Endothelial cell of umbilical vein (primary cell): ENCODE measurements around the gene TRMT1. TPM values are rescaled to one million over a fixed set of nuclear protein-coding genes. Genes with fewer than 3 reads are reported as not detected.

Experiments
- BruUV-seq: library from RNA; stranded (reverse); fragments of 400-500 nt; replicated peaks from 2 replicates; lab custom pipeline; 2021; lab: Mats Ljungman, UMichigan
- CTCF ChIA-PET: fragments of 300-600, 350-600 bp; sonication (Branson Sonifier 250); formaldehyde crosslinking; loops from one replicate; lab custom pipeline; 2021; ENCODE audit warnings: antibody characterized with exemption, inconsistent platforms; lab: Charles Lee
- POLR2A ChIA-PET: fragments of 300-600, 350-600 bp; sonication (Branson Sonifier 250); formaldehyde crosslinking; loops from one replicate; lab custom pipeline; 2021; ENCODE audit warnings: antibody characterized with exemption, inconsistent platforms; lab: Charles Lee
- DNase-seq: peaks from one replicate; pipeline ENCODE4 v3.0.0-alpha.2; 2011; ENCODE audit warnings: low read depth, low spot score
- FAIRE-seq: peaks from 2 replicates; lab custom pipeline; 2011; peaks lifted over from hg19 to GRCh38; lab: Jason Lieb, UNC
- H2AFZ ChIP-seq: 2 replicates; pipeline ENCODE4 v1.6.0; 2012; ENCODE audit warnings: low read depth, low read length, control low read depth, inconsistent platforms
- H3K27ac ChIP-seq: 2 replicates; pipeline ENCODE4 v1.5.1; 2011; ENCODE audit warnings: low read depth, mild to moderate bottlenecking, control low read depth, low read length, moderate library complexity; ENCODE audit not compliant: insufficient read depth
- H3K27me3 ChIP-seq, 2 experiments: 2 replicates each; pipeline versions ENCODE4 v1.6.0 to v1.6.1; 2011; ENCODE audit warnings: low read length in 2 of 2, mixed read lengths in 1 of 2; ENCODE audit not compliant: control insufficient read depth in 2 of 2, insufficient read depth in 2 of 2
- H3K36me3 ChIP-seq, 2 experiments: 2 replicates in 1 of 2; 3 replicates in 1 of 2; pipeline ENCODE4 v1.5.1; 2011; ENCODE audit warnings: low read length in 2 of 2, mild to moderate bottlenecking in 1 of 2, moderate library complexity in 1 of 2; ENCODE audit not compliant: control insufficient read depth in 2 of 2, insufficient read depth in 2 of 2; ENCODE audit errors: extremely low read depth in 1 of 2
- H3K4me1 ChIP-seq: 3 replicates; pipeline ENCODE4 v1.5.1; 2011; ENCODE audit warnings: mild to moderate bottlenecking, low read length; ENCODE audit not compliant: control insufficient read depth, insufficient read depth; ENCODE audit errors: extremely low read depth
- H3K4me2 ChIP-seq: 2 replicates; pipeline ENCODE4 v1.6.1; 2011; ENCODE audit warnings: low read length, control low read depth, mixed read lengths; ENCODE audit not compliant: insufficient read depth
- H3K4me3 ChIP-seq, 3 experiments: fragments of 200-600 bp in 1 of 3; sonication (generic), shearing (Covaris generic) in 1 of 3; replicated peaks in 1 of 3; 2 replicates each; pipeline ENCODE4 v1.5.1; 2011 to 2016; ENCODE audit warnings: control low read depth in 3 of 3, low read length in 3 of 3, mild to moderate bottlenecking in 2 of 3, inconsistent platforms in 1 of 3, low read depth in 1 of 3, moderate library complexity in 1 of 3; ENCODE audit not compliant: insufficient read depth in 1 of 3
- H3K79me2 ChIP-seq: 2 replicates; pipeline ENCODE4 v1.6.0; 2012; ENCODE audit warnings: low read length, inconsistent platforms; ENCODE audit not compliant: control insufficient read depth, insufficient read depth
- H3K9ac ChIP-seq: replicated peaks from 2 replicates; pipeline ENCODE3; 2011; ENCODE audit warnings: low read length, control low read depth; ENCODE audit not compliant: insufficient read depth; ENCODE audit errors: extremely low read depth
- H3K9me1 ChIP-seq: replicated peaks from 3 replicates; pipeline ENCODE4 v1.6.0; 2011; ENCODE audit warnings: mild to moderate bottlenecking, low read length; ENCODE audit not compliant: control insufficient read depth, insufficient read depth; ENCODE audit errors: extremely low read depth
- H3K9me3 ChIP-seq: replicated peaks from 2 replicates; pipeline ENCODE4 v1.5.1; 2012; ENCODE audit warnings: low read length, inconsistent platforms; ENCODE audit not compliant: control insufficient read depth, insufficient read depth
- H4K20me1 ChIP-seq: replicated peaks from 2 replicates; pipeline ENCODE3; 2011; ENCODE audit warnings: mild to moderate bottlenecking, low read length; ENCODE audit not compliant: control insufficient read depth, insufficient read depth; ENCODE audit errors: extremely low read depth
- CTCF ChIP-seq, 2 donors: IDR thresholded peaks; 1 replicate in 1 of 2; 2 replicates in 1 of 2; pipeline ENCODE4 v1.5.1; 2011; ENCODE audit warnings: low read length in 2 of 2, mild to moderate bottlenecking in 2 of 2, moderate library complexity in 2 of 2, control low read depth in 1 of 2, inconsistent platforms in 1 of 2, low read depth in 1 of 2; ENCODE audit not compliant: insufficient read depth in 1 of 2; ENCODE audit errors: extremely low read depth in 1 of 2
- EZH2 ChIP-seq: IDR thresholded peaks from 2 replicates; pipeline ENCODE4 v1.6.1; 2012; ENCODE audit warnings: borderline replicate concordance, low read depth, mild to moderate bottlenecking, moderate library complexity, low read length, inconsistent platforms; ENCODE audit not compliant: severe bottlenecking
- FOS ChIP-seq: IDR thresholded peaks from 2 replicates; pipeline ENCODE4 v1.6.1; 2011; ENCODE audit warnings: mild to moderate bottlenecking, low read length, moderate library complexity, borderline replicate concordance; ENCODE audit not compliant: insufficient read depth
- GATA2 ChIP-seq: IDR thresholded peaks from 2 replicates; pipeline ENCODE4 v1.7.0; 2011; ENCODE audit warnings: low read depth, mild to moderate bottlenecking, moderate library complexity, mixed read lengths, low read length; ENCODE audit not compliant: insufficient read length, insufficient read depth
- JUN ChIP-seq: IDR thresholded peaks from 2 replicates; pipeline ENCODE4 v1.6.1; 2011; ENCODE audit warnings: borderline replicate concordance, low read depth; ENCODE audit not compliant: insufficient read length, insufficient read depth
- MAX ChIP-seq: IDR thresholded peaks from 2 replicates; pipeline ENCODE4 v1.6.1; 2011; ENCODE audit not compliant: insufficient read depth, insufficient read length
- MYC ChIP-seq: IDR thresholded peaks from one replicate; pipeline ENCODE4 v1.6.1; 2011; ENCODE audit warnings: mild to moderate bottlenecking, low read depth, low read length
- POLR2A ChIP-seq: IDR thresholded peaks from 2 replicates; pipeline ENCODE4 v1.6.1; 2012; ENCODE audit warnings: low read depth, mild to moderate bottlenecking, control low read depth, low read length
- POLR2AphosphoS5 ChIP-seq: IDR thresholded peaks from 2 replicates; pipeline ENCODE4 v1.6.1; 2012; ENCODE audit warnings: low read depth, mild to moderate bottlenecking, control low read depth, low read length, moderate library complexity; ENCODE audit not compliant: insufficient read depth
- dilution Hi-C: fragments of 300-500 bp; cut with MboI; formaldehyde crosslinking; loops from one replicate; pipeline ENCODE4 v1.15.0; 2019; ENCODE audit warnings: low sequenced_read_pairs; ENCODE audit not compliant: extremely low pct_ligation_motif_present
- intact Hi-C: fragments of 100-400 bp; cut with micrococcal nuclease; formaldehyde crosslinking; loops from one replicate; pipeline ENCODE4 v1.10.0; 2022
- polyA plus RNA-seq, 4 experiments: library from polyadenylated mRNA; depleted of rRNA in 3 of 4; stranded (reverse) in 3 of 4; unstranded in 1 of 4; fragments of >200 nt; gene quantifications; 2 replicates each; pipeline versions ENCODE4 v1.2.1 to v1.2.3, GENCODE V29; 2011 to 2012; ENCODE audit warnings: missing spikeins in 1 of 4
- total RNA-seq: library from RNA; stranded (reverse); gene quantifications from 2 replicates; pipeline ENCODE4 v1.2.3, GENCODE V29; 2021

Gene TRMT1
- total and polyA plus RNA-seq, 2 donors (not counting 3 experiments of a cell fraction or from before 2014, with no cell fraction given), result 46.3 to 53.0 TPM

GRCh38 chr19:13110099-13110610 is 6.4 kb downstream of the TRMT1 start:
- H3K27me3 ChIP-seq, result no peaks in the 10 kb centered on the region
- BruUV-seq, result no TSS peak
- no peak overlapping the region for H2AFZ ChIP-seq
- H3K36me3 ChIP-seq, result peaks cover 0 to 19% of the 10 kb centered on the region in 2 experiments
- TF ChIP-seq POLR2A (no peak), GATA2 (no peak), MAX (no peak), POLR2AphosphoS5 (no peak), FOS (no peak), JUN (no peak), CTCF (IDR thresholded peaks at IDR 0.05; ENCODE audit: extremely low read depth in 1 of 2, insufficient read depth in 1 of 2, low read depth in 1 of 2, low read length in 2 of 2) (no peak), MYC (no peak), EZH2 (no peak)
- no peaks in the 10 kb centered on the region for H3K9me1 ChIP-seq
- dilution Hi-C loops (no loop called here), intact Hi-C loops (no loop called here)
- ChIA-PET POLR2A (no interaction called here), CTCF (no interaction called here)
- peaks cover 2% of the 10 kb centered on the region for H3K79me2 ChIP-seq
- H3K9ac ChIP-seq, result no peak overlapping the region
- H3K4me2 ChIP-seq, result no peak overlapping the region
- DNase-seq (no peak), FAIRE-seq (no peak)
- H3K27ac ChIP-seq, result no peak overlapping the region
- peaks cover under 1% of the 10 kb centered on the region for H3K4me1 ChIP-seq
- no peaks in the 10 kb centered on the region for H4K20me1 ChIP-seq
- no peak overlapping the region for H3K4me3 ChIP-seq
- no peaks in the 10 kb centered on the region for H3K9me3 ChIP-seq
